Measurements from ENCODE around the gene ASB2.

Gene ASB2

GRCh38 chr14:93935213-93935612 lies 41.2 kb downstream of the ASB2 start:
- no peaks in the 10 kb centered on the region for H3K4me1 ChIP-seq (ENCODE audit: insufficient read depth, low read length)
- H3K36me3 ChIP-seq (ENCODE audit: insufficient read depth, low read length) = no peaks in the 10 kb centered on the region
- H3K9ac ChIP-seq (ENCODE audit: low read depth, low read length) = no peak overlapping the region
- H3K9me3 ChIP-seq (ENCODE audit: control insufficient read depth, insufficient read depth, low read length) = no peaks in the 10 kb centered on the region

GRCh38 chr14:93932642-93933041 lies 43.7 kb downstream of the ASB2 start:
- Histone ChIP-seq H3K36me3 (ENCODE audit: insufficient read depth, low read length) (no peaks in the 10 kb centered on the region), H3K9me3 (ENCODE audit: control insufficient read depth, insufficient read depth, low read length) (no peaks in the 10 kb centered on the region), H3K4me1 (ENCODE audit: insufficient read depth, low read length) (no peaks in the 10 kb centered on the region; the same call in 1 of the 2 replicates), H3K9ac (ENCODE audit: low read depth, low read length) (no peak overlapping the region)

- Histone ChIP-seq H3K4me1 (ENCODE audit: insufficient read depth, low read length) (no peaks in the 10 kb centered on the region; the same call in 1 of the 2 replicates), H3K9me3 (ENCODE audit: control insufficient read depth, insufficient read depth, low read length) (no peaks in the 10 kb centered on the region), H3K9ac (ENCODE audit: low read depth, low read length) (no peak overlapping the region), H3K36me3 (ENCODE audit: insufficient read depth, low read length) (no peaks in the 10 kb centered on the region)
These were observed 45.4 kb downstream of the ASB2 start for GRCh38 chr14:93930989-93931307.

- H3K9ac ChIP-seq (ENCODE audit: low read depth, low read length) = no peak overlapping the region
- no peaks in the 10 kb centered on the region; the same call in 1 of the 2 replicates for H3K4me1 ChIP-seq (ENCODE audit: insufficient read depth, low read length)
- no peaks in the 10 kb centered on the region for H3K9me3 ChIP-seq (ENCODE audit: control insufficient read depth, insufficient read depth, low read length)
- no peaks in the 10 kb centered on the region for H3K36me3 ChIP-seq (ENCODE audit: insufficient read depth, low read length)
These were observed 45.9 kb downstream of the ASB2 start for GRCh38 chr14:93930296-93930988.

- Histone ChIP-seq H3K36me3 (ENCODE audit: insufficient read depth, low read length) (no peaks in the 10 kb centered on the region), H3K4me1 (ENCODE audit: insufficient read depth, low read length) (no peaks in the 10 kb centered on the region; the same call in 1 of the 2 replicates), H3K9me3 (ENCODE audit: control insufficient read depth, insufficient read depth, low read length) (no peaks in the 10 kb centered on the region), H3K9ac (ENCODE audit: low read depth, low read length) (no peak overlapping the region)
These were observed 46.7 kb downstream of the ASB2 start for GRCh38 chr14:93929657-93930056.

- H3K4me1 ChIP-seq (ENCODE audit: insufficient read depth, low read length) = no peaks in the 10 kb centered on the region; the same call in 1 of the 2 replicates
- no peaks in the 10 kb centered on the region for H3K36me3 ChIP-seq (ENCODE audit: insufficient read depth, low read length)
- no peaks in the 10 kb centered on the region for H3K9me3 ChIP-seq (ENCODE audit: control insufficient read depth, insufficient read depth, low read length)
- H3K9ac ChIP-seq (ENCODE audit: low read depth, low read length) = no peak overlapping the region
These were observed 47.3 kb downstream of the ASB2 start for GRCh38 chr14:93929048-93929535.

- Histone ChIP-seq H3K9ac (ENCODE audit: low read depth, low read length) (no peak overlapping the region), H3K9me3 (ENCODE audit: control insufficient read depth, insufficient read depth, low read length) (no peaks in the 10 kb centered on the region), H3K36me3 (ENCODE audit: insufficient read depth, low read length) (no peaks in the 10 kb centered on the region), H3K4me1 (ENCODE audit: insufficient read depth, low read length) (no peaks in the 10 kb centered on the region; the same call in 1 of the 2 replicates)
These were observed 48.0 kb downstream of the ASB2 start for GRCh38 chr14:93928184-93929047.

- Histone ChIP-seq H3K9me3 (ENCODE audit: control insufficient read depth, insufficient read depth, low read length) (no peaks in the 10 kb centered on the region), H3K9ac (ENCODE audit: low read depth, low read length) (no peak overlapping the region), H3K4me1 (ENCODE audit: insufficient read depth, low read length) (no peaks in the 10 kb centered on the region; the same call in 1 of the 2 replicates), H3K36me3 (ENCODE audit: insufficient read depth, low read length) (no peaks in the 10 kb centered on the region)
These were observed 48.6 kb downstream of the ASB2 start for GRCh38 chr14:93927800-93928145.

GRCh38 chr14:93926873-93927799 lies 49.2 kb downstream of the ASB2 start, which contains the start of gene FAM181A:
FAM181A (plus strand) TSS chr14:93927344; CDS start chr14:93928286, 942 bp downstream.
- no peak within 1 kb of the TSS for H3K9ac ChIP-seq (ENCODE audit: low read depth, low read length)
- no peaks in the 10 kb centered on the region; the same call in 1 of the 2 replicates for H3K4me1 ChIP-seq (ENCODE audit: insufficient read depth, low read length)
- no peaks in the 10 kb centered on the region for H3K9me3 ChIP-seq (ENCODE audit: control insufficient read depth, insufficient read depth, low read length)
- no peaks in the 10 kb centered on the region for H3K36me3 ChIP-seq (ENCODE audit: insufficient read depth, low read length)

GRCh38 chr14:93926245-93926872 lies 50.0 kb downstream of the ASB2 start:
- Histone ChIP-seq H3K9ac (ENCODE audit: low read depth, low read length) (no peak overlapping the region), H3K9me3 (ENCODE audit: control insufficient read depth, insufficient read depth, low read length) (no peaks in the 10 kb centered on the region), H3K4me1 (ENCODE audit: insufficient read depth, low read length) (no peaks in the 10 kb centered on the region; the same call in 1 of the 2 replicates), H3K36me3 (ENCODE audit: insufficient read depth, low read length) (no peaks in the 10 kb centered on the region)

- Histone ChIP-seq H3K36me3 (ENCODE audit: insufficient read depth, low read length) (no peaks in the 10 kb centered on the region), H3K4me1 (ENCODE audit: insufficient read depth, low read length) (no peaks in the 10 kb centered on the region; the same call in 1 of the 2 replicates)
These were observed 50.9 kb downstream of the ASB2 start for GRCh38 chr14:93925374-93925895.

GRCh38 chr14:93924592-93925355 lies 51.6 kb downstream of the ASB2 start:
- no peaks in the 10 kb centered on the region; the same call in 1 of the 2 replicates for H3K4me1 ChIP-seq (ENCODE audit: insufficient read depth, low read length)
- no peak overlapping the region for H3K9ac ChIP-seq (ENCODE audit: low read depth, low read length)
- no peaks in the 10 kb centered on the region for H3K36me3 ChIP-seq (ENCODE audit: insufficient read depth, low read length)
- no peaks in the 10 kb centered on the region for H3K9me3 ChIP-seq (ENCODE audit: control insufficient read depth, insufficient read depth, low read length)

More at GRCh38 chr14:93925374-93925895, 50.9 kb downstream of the ASB2 start:
- H3K9ac ChIP-seq (ENCODE audit: low read depth, low read length) = no peak overlapping the region
- no peaks in the 10 kb centered on the region for H3K9me3 ChIP-seq (ENCODE audit: control insufficient read depth, insufficient read depth, low read length)

- Histone ChIP-seq H3K9me3 (ENCODE audit: control insufficient read depth, insufficient read depth, low read length) (no peaks in the 10 kb centered on the region), H3K9ac (ENCODE audit: low read depth, low read length) (no peak overlapping the region), H3K4me1 (ENCODE audit: insufficient read depth, low read length) (no peaks in the 10 kb centered on the region; the same call in 1 of the 2 replicates), H3K36me3 (ENCODE audit: insufficient read depth, low read length) (no peaks in the 10 kb centered on the region)
These were observed 52.7 kb downstream of the ASB2 start for GRCh38 chr14:93923626-93924025.

Measured in ES-I3 (cell line).